Measurements from ENCODE around the gene F13A1.

DNA sequence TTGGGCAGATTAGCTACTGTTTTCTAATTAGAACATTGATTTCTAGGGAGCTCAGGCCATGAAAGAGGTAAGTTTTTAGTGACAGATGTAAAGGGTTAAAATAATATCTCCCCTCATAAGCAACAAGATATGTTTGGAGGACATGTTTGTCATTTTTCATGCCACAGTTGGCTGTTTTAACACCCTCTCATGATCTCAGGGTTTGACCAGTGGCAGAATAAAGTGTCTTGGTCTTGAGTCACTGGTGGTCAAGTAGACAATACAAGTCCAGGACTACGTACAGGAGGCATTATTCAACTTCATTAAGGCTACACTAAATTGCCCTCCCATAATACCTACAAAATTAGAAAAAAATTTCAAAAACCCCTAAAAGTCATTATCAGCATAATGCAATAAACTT lies 92.6 kb downstream of the F13A1 start:
- TF ChIP-seq POLR2A (IDR thresholded peaks at IDR 0.05; ENCODE audit: low read depth, low read length): no peak
- no peak for TF ChIP-seq FOS (IDR thresholded peaks at IDR 0.05; ENCODE audit: borderline replicate concordance, insufficient read depth, low read length)
- TF ChIP-seq EZH2 (IDR thresholded peaks at IDR 0.05; ENCODE audit: borderline replicate concordance, low read depth, low read length, severe bottlenecking): no peak
- TF ChIP-seq, protein P1, sequence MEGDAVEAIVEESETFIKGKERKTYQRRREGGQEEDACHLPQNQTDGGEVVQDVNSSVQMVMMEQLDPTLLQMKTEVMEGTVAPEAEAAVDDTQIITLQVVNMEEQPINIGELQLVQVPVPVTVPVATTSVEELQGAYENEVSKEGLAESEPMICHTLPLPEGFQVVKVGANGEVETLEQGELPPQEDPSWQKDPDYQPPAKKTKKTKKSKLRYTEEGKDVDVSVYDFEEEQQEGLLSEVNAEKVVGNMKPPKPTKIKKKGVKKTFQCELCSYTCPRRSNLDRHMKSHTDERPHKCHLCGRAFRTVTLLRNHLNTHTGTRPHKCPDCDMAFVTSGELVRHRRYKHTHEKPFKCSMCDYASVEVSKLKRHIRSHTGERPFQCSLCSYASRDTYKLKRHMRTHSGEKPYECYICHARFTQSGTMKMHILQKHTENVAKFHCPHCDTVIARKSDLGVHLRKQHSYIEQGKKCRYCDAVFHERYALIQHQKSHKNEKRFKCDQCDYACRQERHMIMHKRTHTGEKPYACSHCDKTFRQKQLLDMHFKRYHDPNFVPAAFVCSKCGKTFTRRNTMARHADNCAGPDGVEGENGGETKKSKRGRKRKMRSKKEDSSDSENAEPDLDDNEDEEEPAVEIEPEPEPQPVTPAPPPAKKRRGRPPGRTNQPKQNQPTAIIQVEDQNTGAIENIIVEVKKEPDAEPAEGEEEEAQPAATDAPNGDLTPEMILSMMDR (IDR thresholded peaks at IDR 0.05; ENCODE audit: extremely low read depth in 1 of 2, insufficient read depth in 1 of 2, low read depth in 1 of 2, low read length in 2 of 2): no peak
- no peak for TF ChIP-seq POLR2AphosphoS5 (IDR thresholded peaks at IDR 0.05; ENCODE audit: insufficient read depth, low read depth, low read length)
